IMR-90 (cell line): ENCODE results near the gene ZNF433. TPM values are rescaled to one million over a fixed set of nuclear protein-coding genes. Genes with fewer than 3 reads are reported as not detected.

ENCODE experiments used
- ATAC-seq: fragments of 200-7000 bp; cut with Tn5 transposase; 2 replicates; pipeline ENCODE4 v1.9.1; 2020; ENCODE audit warnings: low read depth, mild to moderate bottlenecking, moderate library complexity
- BruUV-seq: library from RNA; stranded (reverse); fragments of 400-500 nt; replicated peaks from 2 replicates; lab custom pipeline; 2021; lab: Mats Ljungman, UMichigan
- CTCF ChIA-PET: fragments of 300-600 bp; formaldehyde crosslinking; extraction: SDS; loops from one replicate; lab custom pipeline; 2021; ENCODE audit warnings: antibody characterized with exemption; lab: Yijun Ruan, JAX
- POLR2A ChIA-PET: fragments of 300-600 bp; sonication (Branson Sonifier 250); formaldehyde crosslinking; loops from one replicate; lab custom pipeline; 2022; ENCODE audit warnings: antibody characterized with exemption; ENCODE audit not compliant: unreplicated experiment; lab: Charles Lee
- DNase-seq: peaks from one replicate; pipeline ENCODE4 v3.0.0; 2013
- H2AFZ ChIP-seq: replicated peaks from 2 replicates; pipeline ENCODE3; 2013; ENCODE audit warnings: low read length, mild to moderate bottlenecking; ENCODE audit not compliant: poor library complexity
- H2AK5ac ChIP-seq: 2 replicates; pipeline ENCODE4 v1.6.1; 2013; ENCODE audit warnings: low read depth, low read length, inconsistent platforms
- H2AK9ac ChIP-seq: replicated peaks from 2 replicates; pipeline ENCODE3; 2013; ENCODE audit warnings: mild to moderate bottlenecking, low read depth, low read length, moderate library complexity; ENCODE audit not compliant: poor library complexity
- H2BK120ac ChIP-seq: 2 replicates; pipeline ENCODE4 v1.6.1; 2013; ENCODE audit warnings: low read depth, low read length, inconsistent platforms
- H2BK15ac ChIP-seq: 3 replicates; pipeline ENCODE4 v1.6.1; 2013; ENCODE audit warnings: low read depth, low read length, inconsistent platforms
- H2BK20ac ChIP-seq: 2 replicates; pipeline ENCODE4 v1.6.1; 2013; ENCODE audit warnings: low read depth, mild to moderate bottlenecking, inconsistent platforms, low read length, moderate library complexity
- H2BK5ac ChIP-seq: 2 replicates; pipeline ENCODE4 v1.6.1; 2013; ENCODE audit warnings: mild to moderate bottlenecking, low read depth, low read length, inconsistent platforms; ENCODE audit not compliant: poor library complexity, severe bottlenecking
- H3K14ac ChIP-seq: replicated peaks from 2 replicates; pipeline ENCODE4 v1.6.1; 2013; ENCODE audit warnings: low read depth, low read length, inconsistent platforms
- H3K18ac ChIP-seq: 2 replicates; pipeline ENCODE4 v1.6.1; 2013; ENCODE audit warnings: low read depth, low read length, control low read depth
- H3K23ac ChIP-seq: 2 replicates; pipeline ENCODE4 v1.6.1; 2013; ENCODE audit warnings: low read depth, low read length, inconsistent platforms
- H3K27ac ChIP-seq: 2 replicates; pipeline ENCODE4 v1.5.1; 2013; ENCODE audit warnings: mild to moderate bottlenecking, control low read depth, low read length; ENCODE audit not compliant: insufficient read depth
- H3K27me3 ChIP-seq: 2 replicates; pipeline ENCODE4 v1.6.1; 2013; ENCODE audit warnings: low read length; ENCODE audit not compliant: control insufficient read depth, insufficient read depth
- H3K36me3 ChIP-seq: 2 replicates; pipeline ENCODE4 v1.6.1; 2013; ENCODE audit warnings: low read length, mixed read lengths; ENCODE audit not compliant: control insufficient read depth, insufficient read depth
- H3K4ac ChIP-seq: 2 replicates; pipeline ENCODE4 v1.6.1; 2013; ENCODE audit warnings: low read depth, low read length, inconsistent platforms
- H3K4me1 ChIP-seq: 2 replicates; pipeline ENCODE4 v1.6.1; 2013; ENCODE audit warnings: low read length, mixed read lengths; ENCODE audit not compliant: control insufficient read depth, insufficient read depth
- H3K4me2 ChIP-seq: 2 replicates; pipeline ENCODE4 v1.6.1; 2013; ENCODE audit warnings: low read depth, mild to moderate bottlenecking, control low read depth, low read length, moderate library complexity
- H3K4me3 ChIP-seq: 2 replicates; pipeline ENCODE4 v1.5.1; 2013; ENCODE audit warnings: low read depth, mild to moderate bottlenecking, control low read depth, low read length, moderate library complexity; ENCODE audit not compliant: insufficient read depth
- H3K56ac ChIP-seq: 2 replicates; pipeline ENCODE4 v1.6.1; 2013; ENCODE audit warnings: low read length, inconsistent platforms; ENCODE audit not compliant: insufficient read depth; ENCODE audit errors: extremely low read depth
- H3K79me1 ChIP-seq, 2 experiments: 2 replicates each; pipeline ENCODE4 v1.6.1; 2013; ENCODE audit warnings: low read length in 2 of 2, inconsistent platforms in 1 of 2, low read depth in 1 of 2
- H3K9ac ChIP-seq: 2 replicates; pipeline ENCODE4 v1.6.1; 2013; ENCODE audit warnings: low read depth, low read length, control low read depth
- H3K9me1 ChIP-seq: 2 replicates; pipeline ENCODE4 v1.6.1; 2013; ENCODE audit warnings: low read length, inconsistent platforms; ENCODE audit not compliant: insufficient read depth
- H3K9me3 ChIP-seq: 2 replicates; pipeline ENCODE4 v1.6.1; 2013; ENCODE audit warnings: low read length; ENCODE audit not compliant: control insufficient read depth, insufficient read depth
- H4K20me1 ChIP-seq: 2 replicates; pipeline ENCODE4 v1.6.1; 2013; ENCODE audit warnings: low read length, inconsistent platforms; ENCODE audit not compliant: insufficient read depth
- H4K5ac ChIP-seq: 2 replicates; pipeline ENCODE4 v1.6.1; 2013; ENCODE audit warnings: mild to moderate bottlenecking, low read depth, low read length, control low read depth
- H4K8ac ChIP-seq, 2 experiments: 2 replicates each; pipeline ENCODE4 v1.6.1; 2013; ENCODE audit warnings: low read depth in 2 of 2, low read length in 2 of 2, control low read depth in 1 of 2, inconsistent platforms in 1 of 2
- H4K91ac ChIP-seq: 2 replicates; pipeline ENCODE4 v1.6.1; 2013; ENCODE audit warnings: low read depth, low read length, inconsistent platforms; ENCODE audit not compliant: insufficient read depth
- CEBPB ChIP-seq: IDR thresholded peaks from 2 replicates; pipeline ENCODE4 v1.6.1; 2012; ENCODE audit warnings: low read depth, low read length, improper control_type of control experiment
- CHD1 ChIP-seq: IDR thresholded peaks from 2 replicates; pipeline ENCODE4 v1.6.1; 2012; ENCODE audit warnings: low read depth, low read length, improper control_type of control experiment
- CTCF ChIP-seq: conservative IDR thresholded peaks from 2 replicates; pipeline ENCODE4 v1.5.1; 2012; ENCODE audit warnings: mild to moderate bottlenecking, low read depth, low read length, improper control_type of control experiment
- FOS ChIP-seq: fragments of 150-350 bp; IDR thresholded peaks from 2 replicates; pipeline ENCODE4 v1.6.1; 2016; ENCODE audit warnings: low read depth, low read length
- MAFK ChIP-seq: IDR thresholded peaks from 2 replicates; pipeline ENCODE4 v1.6.1; 2012; ENCODE audit warnings: low read depth, low read length, improper control_type of control experiment
- MAZ ChIP-seq: IDR thresholded peaks from 2 replicates; pipeline ENCODE4 v1.6.1; 2012; ENCODE audit warnings: low read depth, mild to moderate bottlenecking, low read length, improper control_type of control experiment, moderate library complexity, borderline replicate concordance
- MXI1 ChIP-seq: IDR thresholded peaks from 2 replicates; pipeline ENCODE4 v1.6.1; 2012; ENCODE audit warnings: low read depth, mild to moderate bottlenecking, low read length, moderate library complexity, borderline replicate concordance
- NFE2L2 ChIP-seq: fragments of 150-350 bp; IDR thresholded peaks from 2 replicates; pipeline ENCODE4 v1.6.1; 2016; ENCODE audit warnings: low read depth, mild to moderate bottlenecking, low read length
- POLR2A ChIP-seq: IDR thresholded peaks from 2 replicates; pipeline ENCODE4 v1.6.1; 2012; ENCODE audit warnings: mild to moderate bottlenecking, low read depth, low read length
- RAD21 ChIP-seq: IDR thresholded peaks from 2 replicates; pipeline ENCODE4 v1.6.1; 2012; ENCODE audit warnings: low read length, improper control_type of control experiment
- RFX5 ChIP-seq: IDR thresholded peaks from 2 replicates; pipeline ENCODE4 v1.8.0; 2012; ENCODE audit warnings: low read depth, mild to moderate bottlenecking, low read length, moderate library complexity
- SMC3 ChIP-seq: fragments of 150-350 bp; IDR thresholded peaks from 2 replicates; pipeline ENCODE4 v1.6.1; 2016; ENCODE audit warnings: low read depth, mild to moderate bottlenecking, antibody characterized with exemption, low read length, moderate library complexity
- USF2 ChIP-seq: fragments of 150-350 bp; IDR thresholded peaks from 2 replicates; pipeline ENCODE4 v1.6.1; 2017; ENCODE audit warnings: mild to moderate bottlenecking, antibody characterized with exemption, low read length, low read depth
- WGBS, 2 experiments: methylation state at CpG; one replicate each; pipeline versions ENCODE4 v1.1.5 to v1.1.7; 2013; ENCODE audit warnings: missing lambda C conversion rate in 2 of 2; ENCODE audit not compliant: insufficient read length in 1 of 2; ENCODE audit errors: extremely low coverage in 2 of 2; 5-methylcytosine and 5-hydroxymethylcytosine counted together
- dilution Hi-C: fragments of 300-500 bp; cut with HindIII; formaldehyde crosslinking; loops from one replicate; pipeline ENCODE4 v1.14.3; 2018; ENCODE audit warnings: low sequenced_read_pairs; ENCODE audit not compliant: unreplicated experiment
- in situ Hi-C: fragments of 300-500 bp; cut with MboI; formaldehyde crosslinking; loops from 3 replicates; pipeline ENCODE4 v1.14.3; 2019; ENCODE audit warnings: low sequenced_read_pairs, inconsistent platforms, mixed read lengths
- intact Hi-C: fragments of 100-400 bp; cut with micrococcal nuclease; formaldehyde crosslinking; loops from 2 replicates; pipeline ENCODE4 v1.10.0; 2022
- polyA plus RNA-seq, 3 experiments: library from polyadenylated mRNA; depleted of rRNA; stranded (reverse); fragments of >200 nt; gene quantifications; 2 replicates each; pipeline ENCODE4 v1.2.3, GENCODE V29; 2012; ENCODE audit warnings: low replicate concordance in 1 of 3
- total RNA-seq: library from RNA; depleted of rRNA; stranded (reverse); fragments of >200 nt; gene quantifications from 2 replicates; pipeline ENCODE4 v1.2.3, GENCODE V29; 2012

Gene ZNF433
- total and polyA plus RNA-seq, 2 of the 4 experiments (the other 2 are of a cell fraction), result 3.5 to 11.1 TPM

DNA sequence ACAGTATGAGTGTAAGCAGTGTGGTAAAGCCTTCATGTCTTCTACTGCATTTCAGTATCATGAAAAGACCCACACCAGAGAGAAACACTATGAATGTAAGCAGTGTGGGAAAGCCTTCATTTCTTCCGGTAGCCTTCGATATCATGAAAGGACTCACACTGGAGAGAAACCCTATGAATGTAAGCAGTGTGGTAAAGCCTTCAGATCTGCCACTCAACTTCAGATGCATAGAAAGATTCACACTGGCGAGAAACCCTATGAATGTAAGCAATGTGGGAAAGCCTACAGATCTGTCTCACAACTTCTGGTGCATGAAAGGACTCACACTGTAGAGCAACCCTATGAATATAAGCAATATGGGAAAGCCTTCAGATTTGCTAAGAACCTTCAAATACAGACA, 41.9 kb upstream of the ZNF433 start:
- Histone ChIP-seq H2BK120ac (no peak overlapping the region), H3K23ac (no peak overlapping the region), H4K8ac (no peak overlapping the region), H3K36me3 (peaks cover 46% of the 10 kb centered on the region), H3K27ac (no peak overlapping the region), H3K14ac (no peak overlapping the region), H3K18ac (no peak overlapping the region), H3K27me3 (no peaks in the 10 kb centered on the region), H3K9ac (no peak overlapping the region), H2AK5ac (no peak overlapping the region), H4K20me1 (no peaks in the 10 kb centered on the region), H3K56ac (no peak overlapping the region), H2BK5ac (no peak overlapping the region), H4K5ac (no peak overlapping the region), H3K79me1 (peaks cover 0 to 6% of the 10 kb centered on the region in 2 experiments; a peak in 2 of 4 replicates), H3K9me3 (peaks cover 82% of the 10 kb centered on the region), H2AK9ac (no peak overlapping the region), H3K4me1 (no peaks in the 10 kb centered on the region), H2BK15ac (no peak overlapping the region), H3K4me3 (no peak overlapping the region), H3K4me2 (no peak overlapping the region), H4K91ac (no peak overlapping the region), H2AFZ (no peak overlapping the region), H3K9me1 (no peaks in the 10 kb centered on the region), H3K4ac (no peak overlapping the region), H2BK20ac (no peak overlapping the region)
- ChIA-PET CTCF (no interaction called here), POLR2A (no interaction called here)
- dilution Hi-C loops, result no loop called here
- in situ Hi-C loops, result no loop called here
- no peak for DNase-seq
- no TSS peak for BruUV-seq
- no peak for ATAC-seq
- intact Hi-C loops, result no loop called here
- TF ChIP-seq MAZ (no peak), POLR2A (no peak), RAD21 (no peak), NFE2L2 (no peak), FOS (no peak), CEBPB (no peak), USF2 (no peak), SMC3 (no peak), CTCF (no peak), CHD1 (no peak), MAFK (no peak), MXI1 (no peak), RFX5 (no peak)
- WGBS, 2 experiments, result no CpG with 5 or more reads among the region's 3 CpGs
